Stimulated activated CD8-positive, alpha-beta memory T cell treated with anti-CD3 and anti-CD28 coated beads, Interleukin-7, amount 100 ng/mL, for 4 hours (primary cell): ENCODE data around the gene TPD52L1.

Experiments used
- DNase-seq, 2 donors: peaks; one replicate each; pipeline ENCODE4 v3.0.0-alpha.2; 2020; ENCODE audit warnings: low read depth in 2 of 2

Gene TPD52L1

GRCh38 chr6:125304970-125305660, 151.5 kb downstream of the TPD52L1 start:
- no peak for DNase-seq

GRCh38 chr6:125306756-125307149, 153.2 kb downstream of the TPD52L1 start:
- no peak for DNase-seq

GRCh38 chr6:125307150-125307838, 153.7 kb downstream of the TPD52L1 start:
- no peak for DNase-seq

- no peak for DNase-seq
Observed at GRCh38 chr6:125307964-125308615, 154.5 kb downstream of the TPD52L1 start.

- no peak for DNase-seq
Observed at GRCh38 chr6:125310994-125311649, 157.5 kb downstream of the TPD52L1 start.

GRCh38 chr6:125312478-125312877, 158.9 kb downstream of the TPD52L1 start:
- no peak for DNase-seq

- DNase-seq: no peak
Observed at GRCh38 chr6:125312950-125313349, 159.4 kb downstream of the TPD52L1 start.
